Muscle layer of duodenum (tissue), 2 donors: ENCODE data around the gene THUMPD1.
A peak's percentile ranks its signal among the peaks of the same experiment; 100 is the strongest.

Experiments
- H3K27ac ChIP-seq: one replicate; pipeline ENCODE4 v1.7.0; 2013; ENCODE audit warnings: mild to moderate bottlenecking, low read length
- H3K27me3 ChIP-seq: one replicate; pipeline ENCODE4 v1.7.0; 2013; ENCODE audit warnings: low read depth, mild to moderate bottlenecking, control low read depth, low read length
- H3K36me3 ChIP-seq, 2 donors: one replicate each; pipeline ENCODE4 v1.7.0; 2013; ENCODE audit warnings: low read length in 2 of 2, control low read depth in 1 of 2, mild to moderate bottlenecking in 1 of 2; ENCODE audit not compliant: insufficient read depth in 2 of 2, control insufficient read depth in 1 of 2
- H3K4me1 ChIP-seq, 2 donors: one replicate each; pipeline ENCODE4 v1.7.0; 2013; ENCODE audit warnings: low read length in 2 of 2, mild to moderate bottlenecking in 2 of 2, control low read depth in 1 of 2, moderate library complexity in 1 of 2; ENCODE audit not compliant: insufficient read depth in 2 of 2, control insufficient read depth in 1 of 2
- H3K4me3 ChIP-seq, 2 donors: one replicate each; pipeline ENCODE4 v1.7.0; 2013; ENCODE audit warnings: low read length in 2 of 2, low read depth in 1 of 2, mild to moderate bottlenecking in 1 of 2
- H3K9me3 ChIP-seq, 2 donors: one replicate each; pipeline ENCODE4 v1.7.0; 2013; ENCODE audit warnings: low read length in 2 of 2, control low read depth in 1 of 2, mild to moderate bottlenecking in 1 of 2; ENCODE audit not compliant: control insufficient read depth in 1 of 2
- donor health status: healthy.

Gene THUMPD1

DNA sequence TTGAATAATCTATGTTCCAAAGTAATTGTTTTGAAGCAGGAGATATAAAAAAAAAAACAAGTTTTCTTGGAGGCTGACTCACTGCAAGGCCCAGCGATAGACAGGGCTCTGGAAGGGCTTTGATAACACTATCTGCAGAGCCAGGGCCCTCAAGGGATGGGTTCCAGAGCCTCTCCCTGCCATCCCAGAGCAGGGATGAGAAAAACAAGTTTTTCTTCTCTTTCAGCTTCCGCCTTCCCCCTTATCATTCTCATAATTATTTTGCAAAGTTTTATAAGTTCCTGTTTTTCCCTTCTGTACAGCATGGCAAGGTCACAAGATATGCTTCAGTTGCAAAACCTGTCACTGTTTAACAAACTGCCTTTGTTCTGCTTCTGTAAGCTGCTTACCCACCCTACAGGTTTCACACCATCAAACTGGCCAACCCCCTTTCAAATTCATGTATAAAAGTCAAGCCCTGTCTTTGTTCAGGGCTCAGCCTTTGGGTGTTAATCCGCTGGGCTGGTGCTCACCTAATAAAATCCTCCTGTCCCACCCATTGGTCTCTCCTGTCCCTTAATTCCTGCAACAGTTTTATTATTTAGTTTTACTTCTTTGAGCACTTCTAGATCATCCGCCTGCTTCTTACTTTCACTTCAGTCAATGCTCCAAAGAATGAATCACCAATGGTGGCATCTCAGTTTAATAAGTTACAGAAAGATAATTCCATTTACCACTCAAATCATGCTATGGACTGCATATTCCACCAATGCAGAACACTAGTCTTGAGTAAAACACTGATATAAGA is 5.6 kb upstream of the THUMPD1 start:
- no peak overlapping the region for H3K4me3 ChIP-seq
- H3K9me3 ChIP-seq = peaks cover 0 to 5% of the 10 kb centered on the region in 2 donors
- no peaks in the 10 kb centered on the region for H3K4me1 ChIP-seq
- H3K36me3 ChIP-seq = no peaks in the 10 kb centered on the region
- H3K27me3 ChIP-seq = no peaks in the 10 kb centered on the region
- H3K27ac ChIP-seq = no peak overlapping the region

DNA sequence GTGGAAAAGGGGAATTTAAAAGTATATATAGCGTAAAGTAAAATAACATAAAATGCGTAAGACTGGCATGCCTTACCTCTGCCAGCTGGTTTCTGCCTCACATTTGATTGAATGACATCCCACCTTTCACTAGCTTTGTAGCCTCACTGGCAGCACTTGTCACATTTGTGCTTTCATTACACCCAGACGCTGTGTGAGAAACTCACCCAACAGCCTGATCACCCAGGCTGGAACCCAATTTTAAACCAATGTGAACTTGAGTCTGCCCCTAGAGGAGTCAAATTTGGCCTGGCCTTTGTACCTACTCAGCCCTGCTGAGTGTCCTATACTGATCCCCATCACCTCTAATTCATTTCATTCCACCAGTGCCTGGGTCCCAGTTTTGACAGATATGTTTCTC is 4.8 kb upstream of the THUMPD1 start:
- Histone ChIP-seq H3K27ac (no peak overlapping the region), H3K36me3 (no peaks in the 10 kb centered on the region), H3K4me1 (no peaks in the 10 kb centered on the region), H3K4me3 (no peak overlapping the region), H3K27me3 (no peaks in the 10 kb centered on the region), H3K9me3 (peaks cover 0 to 5% of the 10 kb centered on the region in 2 donors)

DNA sequence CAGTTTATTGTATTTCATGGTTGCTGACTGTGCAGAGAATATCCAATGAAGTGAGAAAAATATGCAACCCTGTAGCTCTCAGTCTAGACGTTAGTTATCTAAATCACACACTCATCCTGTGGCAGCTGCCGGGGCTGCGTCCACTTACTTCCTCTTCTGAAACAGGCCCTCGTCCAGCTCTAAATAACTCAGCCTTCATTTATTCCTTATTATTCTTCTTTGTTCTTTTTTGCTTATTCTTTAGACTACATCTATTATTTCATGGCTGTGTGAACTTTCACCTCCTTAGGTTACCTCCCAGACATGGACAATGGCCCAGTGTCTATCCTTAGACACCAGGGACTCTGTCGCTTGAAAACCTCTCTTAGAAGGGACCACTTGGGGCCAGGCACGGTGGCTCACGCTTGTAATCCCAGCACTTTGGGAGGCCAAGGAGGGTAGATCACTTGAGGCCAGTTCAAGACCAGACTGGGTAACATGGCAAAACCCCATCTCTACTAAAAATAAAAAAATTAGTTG is 3.4 kb upstream of the THUMPD1 start:
- H3K9me3 ChIP-seq = peaks cover 0 to 5% of the 10 kb centered on the region in 2 donors
- H3K36me3 ChIP-seq = no peaks in the 10 kb centered on the region
- H3K27ac ChIP-seq = no peak overlapping the region
- no peak overlapping the region for H3K4me3 ChIP-seq
- no peaks in the 10 kb centered on the region for H3K27me3 ChIP-seq
- H3K4me1 ChIP-seq = peaks cover 0 to 6% of the 10 kb centered on the region in 2 donors

DNA sequence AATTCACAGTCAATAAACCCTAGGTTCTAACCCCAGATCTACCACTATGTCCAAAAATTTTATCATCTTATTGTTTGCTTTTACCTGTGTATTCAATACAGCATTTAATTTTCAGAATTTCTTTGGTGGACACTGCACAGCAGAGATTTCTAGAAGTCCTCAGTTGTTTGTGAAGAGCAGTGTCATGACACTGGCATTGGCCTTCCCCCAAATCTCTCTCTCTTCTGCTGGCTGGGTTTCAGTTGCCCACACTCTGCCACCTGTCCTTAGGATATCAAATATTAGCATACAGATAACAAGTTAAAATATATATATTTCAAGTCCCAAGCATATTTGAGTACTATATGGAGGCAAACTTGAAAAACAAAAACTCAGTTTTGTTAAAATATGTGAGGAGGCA is 2.0 kb upstream of the THUMPD1 start:
- Histone ChIP-seq H3K4me1 (peaks cover 0 to 19% of the 10 kb centered on the region in 2 donors), H3K4me3 (no peak overlapping the region), H3K27me3 (no peaks in the 10 kb centered on the region), H3K36me3 (peaks cover 0 to 3% of the 10 kb centered on the region in 2 donors), H3K27ac (no peak overlapping the region), H3K9me3 (peaks cover 0 to 5% of the 10 kb centered on the region in 2 donors)

DNA sequence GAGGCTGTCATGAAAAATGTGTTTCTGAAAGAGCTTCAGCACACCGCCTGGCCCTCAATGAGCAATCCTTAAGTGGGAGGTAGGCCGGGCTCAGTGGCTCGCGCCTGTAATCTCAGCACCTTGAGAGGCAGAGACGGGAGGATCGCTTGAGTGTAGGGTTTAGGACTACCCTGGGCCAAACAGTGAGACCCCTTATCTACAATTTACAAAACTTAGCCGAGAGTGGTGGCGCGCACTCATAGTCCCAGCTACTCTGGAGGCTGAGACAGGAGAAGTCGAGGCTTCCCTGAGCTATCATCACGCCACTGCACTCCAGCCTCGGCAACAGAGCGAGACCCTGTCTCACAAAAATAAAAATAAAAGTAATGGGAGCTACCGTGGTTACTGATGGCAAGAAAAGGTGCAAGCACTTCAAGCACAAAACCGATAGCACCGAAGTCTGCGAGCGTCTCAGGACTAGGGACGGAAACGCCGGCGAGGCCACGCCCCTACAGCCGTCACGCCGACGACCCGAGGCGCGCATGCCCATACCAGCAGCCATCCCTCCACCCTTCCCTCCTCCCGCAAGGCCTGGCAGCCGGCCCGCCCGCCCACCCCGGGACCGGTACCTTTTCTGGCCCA is 607 bp downstream of the THUMPD1 start:
- H3K4me3 ChIP-seq = peak overlapping the region; percentile 87 to 95
- H3K9me3 ChIP-seq = no peaks in the 10 kb centered on the region
- H3K27ac ChIP-seq = peak overlapping the region; percentile 86
- peaks cover 20 to 22% of the 10 kb centered on the region in 2 donors for H3K36me3 ChIP-seq
- no peaks in the 10 kb centered on the region for H3K27me3 ChIP-seq
- H3K4me1 ChIP-seq = peaks cover 0 to 24% of the 10 kb centered on the region in 2 donors

DNA sequence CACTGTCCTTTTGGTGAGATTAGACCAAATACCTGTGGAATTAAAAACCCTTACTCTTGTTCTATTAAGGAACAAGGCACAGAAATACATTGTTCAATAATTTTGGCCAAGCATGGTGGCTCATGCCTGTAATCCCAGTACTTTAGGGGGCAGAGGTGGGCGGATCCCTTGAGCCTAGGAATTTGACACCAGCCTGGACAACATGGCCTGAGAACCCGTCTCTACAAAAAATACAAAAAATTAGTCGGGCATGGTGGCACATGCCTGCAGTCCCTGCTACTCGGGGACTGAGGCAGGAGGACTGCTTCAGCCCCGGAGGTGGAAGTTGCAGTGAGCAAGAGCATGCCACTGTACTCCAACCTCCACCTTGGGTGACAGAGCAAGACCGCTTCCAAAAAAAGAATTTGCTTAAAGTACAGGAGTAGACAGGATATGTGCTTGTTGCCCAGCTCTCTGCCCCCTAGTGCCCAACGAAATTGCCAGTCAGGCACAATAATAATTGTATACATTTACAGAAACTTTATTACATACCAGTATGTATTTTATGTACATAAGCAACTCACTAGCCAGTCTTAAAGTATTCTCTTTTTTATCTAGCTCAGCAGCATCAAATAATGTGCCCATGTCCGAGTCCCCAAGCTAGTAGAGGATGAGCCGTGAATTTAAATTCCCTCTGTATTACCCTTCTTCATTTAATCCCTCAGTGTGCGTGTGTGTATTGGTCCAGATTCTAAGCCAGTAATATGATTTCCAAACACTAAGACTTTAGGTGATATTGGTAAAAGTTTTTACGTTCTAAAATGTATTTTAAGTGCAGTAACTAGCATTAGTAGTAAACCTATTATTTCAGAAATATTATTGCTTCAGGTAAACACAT is 1.4 kb downstream of the THUMPD1 start:
- Histone ChIP-seq H3K4me1 (peaks cover 0 to 28% of the 10 kb centered on the region in 2 donors), H3K27me3 (no peaks in the 10 kb centered on the region), H3K27ac (peak overlapping the region; percentile 68), H3K36me3 (peaks cover 26 to 29% of the 10 kb centered on the region in 2 donors), H3K9me3 (no peaks in the 10 kb centered on the region), H3K4me3 (peak overlapping the region; percentile 87 to 95)

DNA sequence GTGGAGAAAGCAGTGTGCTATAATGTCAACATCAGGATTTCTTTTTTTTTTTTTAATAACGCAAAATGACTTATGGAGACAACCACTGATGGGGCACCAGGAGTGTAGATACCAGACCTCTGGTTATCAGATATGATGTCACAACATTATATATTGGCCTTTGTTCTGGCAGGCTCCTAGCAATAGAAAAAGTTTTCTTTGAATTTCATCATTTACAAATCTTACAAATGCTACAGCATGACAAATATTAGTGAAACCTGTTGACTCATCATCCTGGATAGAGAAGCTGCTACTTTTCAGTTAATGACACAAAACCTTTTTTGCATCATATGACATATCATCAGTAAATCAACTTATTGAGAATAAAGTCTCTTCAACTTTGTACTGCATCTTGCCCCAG is 6.1 kb downstream of the THUMPD1 start:
- Histone ChIP-seq H3K9me3 (no peaks in the 10 kb centered on the region), H3K27ac (no peak overlapping the region), H3K4me1 (peaks cover 0 to 41% of the 10 kb centered on the region in 2 donors), H3K4me3 (no peak overlapping the region), H3K27me3 (no peaks in the 10 kb centered on the region), H3K36me3 (peaks cover 33 to 34% of the 10 kb centered on the region in 2 donors)

DNA sequence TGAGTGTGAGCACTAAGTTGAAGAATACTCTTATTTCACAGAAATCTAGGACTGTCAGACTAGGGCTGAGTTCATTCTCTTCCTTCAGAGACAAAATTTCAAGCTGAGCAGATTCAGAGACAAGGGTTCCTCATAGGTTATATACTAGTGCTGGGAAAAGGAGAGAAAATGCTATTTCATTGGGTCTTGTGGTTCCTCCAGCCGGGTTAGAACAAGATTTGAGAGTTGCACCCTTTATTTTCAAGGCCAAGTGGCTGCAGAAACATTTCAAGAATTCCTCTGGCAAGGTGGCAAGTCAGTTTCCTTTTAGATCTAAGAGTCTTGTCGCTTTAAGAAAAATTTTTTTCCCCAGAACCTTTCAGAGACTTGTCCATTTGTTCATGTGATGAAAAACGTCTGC is 6.8 kb downstream of the THUMPD1 start:
- peaks cover 0 to 34% of the 10 kb centered on the region in 2 donors for H3K4me1 ChIP-seq
- H3K36me3 ChIP-seq = peaks cover 33 to 34% of the 10 kb centered on the region in 2 donors
- no peaks in the 10 kb centered on the region for H3K27me3 ChIP-seq
- no peak overlapping the region for H3K27ac ChIP-seq
- H3K4me3 ChIP-seq = no peak overlapping the region
- no peaks in the 10 kb centered on the region for H3K9me3 ChIP-seq

DNA sequence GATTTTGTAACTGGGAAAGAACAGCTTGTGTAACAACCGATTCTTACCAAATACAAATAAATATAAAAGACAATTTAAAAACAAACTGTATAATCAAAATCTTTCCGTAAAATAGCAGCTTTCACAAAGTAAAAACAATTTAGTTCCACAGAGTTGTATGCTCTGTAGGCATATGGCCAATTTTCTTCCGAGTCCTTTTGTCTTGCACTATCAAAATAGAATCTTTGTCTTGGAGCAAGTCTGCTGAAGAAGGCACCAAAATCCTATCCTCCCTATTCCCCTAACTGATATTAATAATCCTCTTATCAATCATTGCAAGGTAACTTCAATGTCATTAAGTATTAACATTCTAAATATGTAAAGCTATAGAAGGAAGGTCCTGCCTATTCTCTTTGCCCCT is 7.6 kb downstream of the THUMPD1 start:
- Histone ChIP-seq H3K36me3 (peaks cover 33 to 34% of the 10 kb centered on the region in 2 donors), H3K27ac (no peak overlapping the region)

DNA sequence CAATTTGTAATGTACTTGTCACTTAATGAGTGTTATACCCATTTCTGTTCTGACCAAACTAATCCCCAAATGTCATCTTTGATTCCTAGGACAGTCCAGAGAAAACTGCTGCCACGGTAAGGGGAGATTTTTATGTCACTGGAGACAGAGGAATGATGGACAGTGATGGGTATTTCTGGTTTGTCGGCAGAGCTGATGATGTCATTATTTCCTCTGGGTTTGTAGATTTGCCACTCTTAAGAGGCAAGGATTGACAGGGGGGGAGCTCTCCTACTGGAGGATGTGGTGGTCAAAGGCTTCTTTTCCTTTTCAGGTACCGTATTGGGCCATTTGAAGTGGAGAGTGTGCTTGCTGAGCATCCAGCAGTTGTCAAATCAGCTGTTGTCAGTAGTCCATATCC is 12.5 kb downstream of the THUMPD1 start:
- Histone ChIP-seq H3K4me1 (peaks cover 0 to 2% of the 10 kb centered on the region in 2 donors), H3K4me3 (no peak overlapping the region), H3K9me3 (no peaks in the 10 kb centered on the region), H3K36me3 (no peaks in the 10 kb centered on the region), H3K27ac (no peak overlapping the region), H3K27me3 (no peaks in the 10 kb centered on the region)

More for the DNA sequence above, 7.6 kb downstream of the THUMPD1 start:
- Histone ChIP-seq H3K4me1 (peaks cover 0 to 26% of the 10 kb centered on the region in 2 donors), H3K27me3 (no peaks in the 10 kb centered on the region), H3K4me3 (no peak overlapping the region), H3K9me3 (no peaks in the 10 kb centered on the region)

DNA sequence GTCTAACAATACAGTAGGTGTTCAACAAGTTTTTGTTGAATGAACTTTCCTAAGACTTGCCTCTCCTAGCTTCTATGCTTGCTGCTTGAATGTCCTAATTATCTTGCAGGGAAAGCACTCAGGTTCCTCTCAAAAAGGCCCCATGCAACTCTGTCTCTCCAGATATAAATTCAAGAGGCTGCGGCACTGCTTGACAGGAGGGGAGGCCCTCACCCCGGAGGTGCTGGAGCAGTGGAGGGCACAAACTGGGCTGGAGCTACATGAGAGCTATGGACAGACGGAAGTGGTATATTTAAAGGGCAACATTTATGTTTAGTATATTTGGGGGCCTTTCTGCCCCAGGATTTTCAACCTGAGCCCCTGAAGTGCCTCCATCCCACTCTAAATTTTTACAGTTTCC is 14.4 kb downstream of the THUMPD1 start:
- Histone ChIP-seq H3K4me3 (no peak overlapping the region), H3K27me3 (no peaks in the 10 kb centered on the region), H3K27ac (no peak overlapping the region), H3K4me1 (no peaks in the 10 kb centered on the region), H3K9me3 (no peaks in the 10 kb centered on the region), H3K36me3 (no peaks in the 10 kb centered on the region)
